IMR-90 (cell line): ENCODE measurements around the gene GPR17. TPM values are rescaled to one million over a fixed set of nuclear protein-coding genes. Genes with fewer than 3 reads are reported as not detected.

Experiments used
- ATAC-seq: fragments of 200-7000 bp; cut with Tn5 transposase; 2 replicates; pipeline ENCODE4 v1.9.1; 2020; ENCODE audit warnings: low read depth, mild to moderate bottlenecking, moderate library complexity
- BruUV-seq: library from RNA; stranded (reverse); fragments of 400-500 nt; replicated peaks from 2 replicates; lab custom pipeline; 2021; lab: Mats Ljungman, UMichigan
- CTCF ChIA-PET: fragments of 300-600 bp; formaldehyde crosslinking; extraction: SDS; loops from one replicate; lab custom pipeline; 2021; ENCODE audit warnings: antibody characterized with exemption; lab: Yijun Ruan, JAX
- POLR2A ChIA-PET: fragments of 300-600 bp; sonication (Branson Sonifier 250); formaldehyde crosslinking; loops from one replicate; lab custom pipeline; 2022; ENCODE audit warnings: antibody characterized with exemption; ENCODE audit not compliant: unreplicated experiment; lab: Charles Lee
- DNase-seq: peaks from one replicate; pipeline ENCODE4 v3.0.0; 2013
- H2AFZ ChIP-seq: replicated peaks from 2 replicates; pipeline ENCODE3; 2013; ENCODE audit warnings: low read length, mild to moderate bottlenecking; ENCODE audit not compliant: poor library complexity
- H2AK5ac ChIP-seq: 2 replicates; pipeline ENCODE4 v1.6.1; 2013; ENCODE audit warnings: low read depth, low read length, inconsistent platforms
- H2AK9ac ChIP-seq: replicated peaks from 2 replicates; pipeline ENCODE3; 2013; ENCODE audit warnings: mild to moderate bottlenecking, low read depth, low read length, moderate library complexity; ENCODE audit not compliant: poor library complexity
- H2BK120ac ChIP-seq: 2 replicates; pipeline ENCODE4 v1.6.1; 2013; ENCODE audit warnings: low read depth, low read length, inconsistent platforms
- H2BK15ac ChIP-seq: 3 replicates; pipeline ENCODE4 v1.6.1; 2013; ENCODE audit warnings: low read depth, low read length, inconsistent platforms
- H2BK20ac ChIP-seq: 2 replicates; pipeline ENCODE4 v1.6.1; 2013; ENCODE audit warnings: low read depth, mild to moderate bottlenecking, inconsistent platforms, low read length, moderate library complexity
- H2BK5ac ChIP-seq: 2 replicates; pipeline ENCODE4 v1.6.1; 2013; ENCODE audit warnings: mild to moderate bottlenecking, low read depth, low read length, inconsistent platforms; ENCODE audit not compliant: poor library complexity, severe bottlenecking
- H3K14ac ChIP-seq: replicated peaks from 2 replicates; pipeline ENCODE4 v1.6.1; 2013; ENCODE audit warnings: low read depth, low read length, inconsistent platforms
- H3K18ac ChIP-seq: 2 replicates; pipeline ENCODE4 v1.6.1; 2013; ENCODE audit warnings: low read depth, low read length, control low read depth
- H3K23ac ChIP-seq: 2 replicates; pipeline ENCODE4 v1.6.1; 2013; ENCODE audit warnings: low read depth, low read length, inconsistent platforms
- H3K27ac ChIP-seq: 2 replicates; pipeline ENCODE4 v1.5.1; 2013; ENCODE audit warnings: mild to moderate bottlenecking, control low read depth, low read length; ENCODE audit not compliant: insufficient read depth
- H3K27me3 ChIP-seq: 2 replicates; pipeline ENCODE4 v1.6.1; 2013; ENCODE audit warnings: low read length; ENCODE audit not compliant: control insufficient read depth, insufficient read depth
- H3K36me3 ChIP-seq: 2 replicates; pipeline ENCODE4 v1.6.1; 2013; ENCODE audit warnings: low read length, mixed read lengths; ENCODE audit not compliant: control insufficient read depth, insufficient read depth
- H3K4ac ChIP-seq: 2 replicates; pipeline ENCODE4 v1.6.1; 2013; ENCODE audit warnings: low read depth, low read length, inconsistent platforms
- H3K4me1 ChIP-seq: 2 replicates; pipeline ENCODE4 v1.6.1; 2013; ENCODE audit warnings: low read length, mixed read lengths; ENCODE audit not compliant: control insufficient read depth, insufficient read depth
- H3K4me2 ChIP-seq: 2 replicates; pipeline ENCODE4 v1.6.1; 2013; ENCODE audit warnings: low read depth, mild to moderate bottlenecking, control low read depth, low read length, moderate library complexity
- H3K4me3 ChIP-seq: 2 replicates; pipeline ENCODE4 v1.5.1; 2013; ENCODE audit warnings: low read depth, mild to moderate bottlenecking, control low read depth, low read length, moderate library complexity; ENCODE audit not compliant: insufficient read depth
- H3K56ac ChIP-seq: 2 replicates; pipeline ENCODE4 v1.6.1; 2013; ENCODE audit warnings: low read length, inconsistent platforms; ENCODE audit not compliant: insufficient read depth; ENCODE audit errors: extremely low read depth
- H3K79me1 ChIP-seq, 2 experiments: 2 replicates each; pipeline ENCODE4 v1.6.1; 2013; ENCODE audit warnings: low read length in 2 of 2, inconsistent platforms in 1 of 2, low read depth in 1 of 2
- H3K9ac ChIP-seq: 2 replicates; pipeline ENCODE4 v1.6.1; 2013; ENCODE audit warnings: low read depth, low read length, control low read depth
- H3K9me1 ChIP-seq: 2 replicates; pipeline ENCODE4 v1.6.1; 2013; ENCODE audit warnings: low read length, inconsistent platforms; ENCODE audit not compliant: insufficient read depth
- H3K9me3 ChIP-seq: 2 replicates; pipeline ENCODE4 v1.6.1; 2013; ENCODE audit warnings: low read length; ENCODE audit not compliant: control insufficient read depth, insufficient read depth
- H4K20me1 ChIP-seq: 2 replicates; pipeline ENCODE4 v1.6.1; 2013; ENCODE audit warnings: low read length, inconsistent platforms; ENCODE audit not compliant: insufficient read depth
- H4K5ac ChIP-seq: 2 replicates; pipeline ENCODE4 v1.6.1; 2013; ENCODE audit warnings: mild to moderate bottlenecking, low read depth, low read length, control low read depth
- H4K8ac ChIP-seq, 2 experiments: 2 replicates each; pipeline ENCODE4 v1.6.1; 2013; ENCODE audit warnings: low read depth in 2 of 2, low read length in 2 of 2, control low read depth in 1 of 2, inconsistent platforms in 1 of 2
- H4K91ac ChIP-seq: 2 replicates; pipeline ENCODE4 v1.6.1; 2013; ENCODE audit warnings: low read depth, low read length, inconsistent platforms; ENCODE audit not compliant: insufficient read depth
- BHLHE40 ChIP-seq: fragments of 150-350 bp; IDR thresholded peaks from 2 replicates; pipeline ENCODE4 v1.6.1; 2016; ENCODE audit warnings: mild to moderate bottlenecking, low read depth, low read length
- CEBPB ChIP-seq: IDR thresholded peaks from 2 replicates; pipeline ENCODE4 v1.6.1; 2012; ENCODE audit warnings: low read depth, low read length, improper control_type of control experiment
- FOS ChIP-seq: fragments of 150-350 bp; IDR thresholded peaks from 2 replicates; pipeline ENCODE4 v1.6.1; 2016; ENCODE audit warnings: low read depth, low read length
- MAFK ChIP-seq: IDR thresholded peaks from 2 replicates; pipeline ENCODE4 v1.6.1; 2012; ENCODE audit warnings: low read depth, low read length, improper control_type of control experiment
- MAZ ChIP-seq: IDR thresholded peaks from 2 replicates; pipeline ENCODE4 v1.6.1; 2012; ENCODE audit warnings: low read depth, mild to moderate bottlenecking, low read length, improper control_type of control experiment, moderate library complexity, borderline replicate concordance
- MXI1 ChIP-seq: IDR thresholded peaks from 2 replicates; pipeline ENCODE4 v1.6.1; 2012; ENCODE audit warnings: low read depth, mild to moderate bottlenecking, low read length, moderate library complexity, borderline replicate concordance
- POLR2A ChIP-seq: IDR thresholded peaks from 2 replicates; pipeline ENCODE4 v1.6.1; 2012; ENCODE audit warnings: mild to moderate bottlenecking, low read depth, low read length
- RFX5 ChIP-seq: IDR thresholded peaks from 2 replicates; pipeline ENCODE4 v1.8.0; 2012; ENCODE audit warnings: low read depth, mild to moderate bottlenecking, low read length, moderate library complexity
- SMC3 ChIP-seq: fragments of 150-350 bp; IDR thresholded peaks from 2 replicates; pipeline ENCODE4 v1.6.1; 2016; ENCODE audit warnings: low read depth, mild to moderate bottlenecking, antibody characterized with exemption, low read length, moderate library complexity
- USF2 ChIP-seq: fragments of 150-350 bp; IDR thresholded peaks from 2 replicates; pipeline ENCODE4 v1.6.1; 2017; ENCODE audit warnings: mild to moderate bottlenecking, antibody characterized with exemption, low read length, low read depth
- WGBS, 2 experiments: methylation state at CpG; one replicate each; pipeline versions ENCODE4 v1.1.5 to v1.1.7; 2013; ENCODE audit warnings: missing lambda C conversion rate in 2 of 2; ENCODE audit not compliant: insufficient read length in 1 of 2; ENCODE audit errors: extremely low coverage in 2 of 2; 5-methylcytosine and 5-hydroxymethylcytosine counted together
- dilution Hi-C: fragments of 300-500 bp; cut with HindIII; formaldehyde crosslinking; loops from one replicate; pipeline ENCODE4 v1.14.3; 2018; ENCODE audit warnings: low sequenced_read_pairs; ENCODE audit not compliant: unreplicated experiment
- in situ Hi-C: fragments of 300-500 bp; cut with MboI; formaldehyde crosslinking; loops from 3 replicates; pipeline ENCODE4 v1.14.3; 2019; ENCODE audit warnings: low sequenced_read_pairs, inconsistent platforms, mixed read lengths
- intact Hi-C: fragments of 100-400 bp; cut with micrococcal nuclease; formaldehyde crosslinking; loops from 2 replicates; pipeline ENCODE4 v1.10.0; 2022
- polyA plus RNA-seq, 3 experiments: library from polyadenylated mRNA; depleted of rRNA; stranded (reverse); fragments of >200 nt; gene quantifications; 2 replicates each; pipeline ENCODE4 v1.2.3, GENCODE V29; 2012; ENCODE audit warnings: low replicate concordance in 1 of 3
- total RNA-seq: library from RNA; depleted of rRNA; stranded (reverse); fragments of >200 nt; gene quantifications from 2 replicates; pipeline ENCODE4 v1.2.3, GENCODE V29; 2012

The GPR17 gene
- total and polyA plus RNA-seq, 2 of the 4 experiments (the other 2 are of a cell fraction): not detected

DNA sequence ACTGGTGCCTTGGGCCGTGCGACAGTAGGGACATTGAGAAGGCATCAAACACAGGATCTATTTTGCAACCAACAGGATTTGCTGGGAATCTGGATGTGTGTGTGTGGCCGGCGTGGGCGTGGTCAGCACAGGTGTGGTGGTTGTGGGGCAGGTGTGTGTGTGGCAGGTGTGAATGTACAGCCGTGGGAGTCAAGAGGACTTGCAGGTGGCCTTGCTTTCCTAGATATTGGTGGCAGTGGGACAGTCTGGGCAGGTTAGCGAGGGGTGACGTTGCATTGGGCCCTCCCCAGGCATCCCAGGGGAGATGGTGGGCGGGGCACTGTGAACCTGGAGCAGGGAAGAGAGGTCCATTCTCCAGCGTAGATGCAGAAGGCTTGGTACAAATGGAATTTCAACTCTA lies 32.6 kb downstream of the GPR17 start (continued):
- TF ChIP-seq FOS (no peak), SMC3 (no peak), BHLHE40 (no peak)

DNA sequence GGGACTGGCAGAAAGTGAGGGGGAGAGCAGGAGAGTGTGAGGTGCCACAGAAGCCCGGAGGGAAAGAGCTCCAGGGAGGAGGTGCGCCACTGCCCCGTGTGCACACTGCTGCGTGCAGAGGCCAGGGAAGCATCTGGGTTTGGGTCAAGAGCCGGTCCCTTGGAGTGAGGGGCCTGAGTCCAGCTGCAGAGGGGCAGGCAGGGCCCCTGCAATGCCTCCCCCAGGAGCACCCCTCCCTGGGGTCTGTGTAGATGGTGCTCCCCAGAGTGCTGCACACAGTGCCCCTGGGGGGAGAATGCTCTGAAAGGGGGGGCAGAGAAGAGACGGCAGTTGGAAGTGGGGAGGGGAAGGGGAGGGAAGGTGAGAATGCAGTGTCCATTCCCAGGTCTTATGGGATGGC lies 33.0 kb downstream of the GPR17 start:
- DNase-seq: no peak
- no TSS peak for BruUV-seq
- Histone ChIP-seq H3K27ac (no peak overlapping the region), H3K9me1 (peaks cover 7% of the 10 kb centered on the region; the same call in 1 of the 2 replicates), H4K20me1 (no peaks in the 10 kb centered on the region), H3K27me3 (peaks cover 22% of the 10 kb centered on the region), H2BK20ac (no peak overlapping the region), H3K79me1 (peaks cover 6 to 7% of the 10 kb centered on the region in 2 experiments; a peak in 3 of 4 replicates), H3K14ac (no peak overlapping the region), H3K4me2 (no peak overlapping the region), H2AFZ (no peak overlapping the region), H2BK5ac (no peak overlapping the region), H2BK120ac (no peak overlapping the region), H3K18ac (no peak overlapping the region), H4K5ac (no peak overlapping the region), H2AK5ac (no peak overlapping the region), H3K9ac (no peak overlapping the region), H3K4ac (no peak overlapping the region), H3K9me3 (no peaks in the 10 kb centered on the region), H4K91ac (no peak overlapping the region), H2AK9ac (no peak overlapping the region), H3K4me3 (no peak overlapping the region), H3K36me3 (no peaks in the 10 kb centered on the region), H3K4me1 (peaks cover 4% of the 10 kb centered on the region), H3K23ac (no peak overlapping the region), H4K8ac (no peak overlapping the region), H2BK15ac (no peak overlapping the region), H3K56ac (no peak overlapping the region)
- TF ChIP-seq MAFK: no peak
- TF ChIP-seq POLR2A: no peak
- TF ChIP-seq SMC3: no peak
- no peak for TF ChIP-seq FOS
- TF ChIP-seq USF2: no peak
- TF ChIP-seq RFX5: no peak
- no peak for TF ChIP-seq MXI1
- TF ChIP-seq MAZ: no peak
- TF ChIP-seq CEBPB: no peak
- intact Hi-C loops (no loop called here), in situ Hi-C loops (no loop called here), dilution Hi-C loops (no loop called here)
- 83% methylated on average over 1 of the region's 6 CpGs; no CpG with 5 or more reads in 1 of the 2 experiments for WGBS, 2 experiments
- POLR2A ChIA-PET: no interaction called here
- no peak for ATAC-seq
- CTCF ChIA-PET: no interaction called here
